Adrenal gland (tissue), 5 donors: Measurements from ENCODE around the gene BLCAP.

Source experiments
- POLR2A ChIP-seq, 2 donors: fragments of 450-650 bp; IDR thresholded peaks; one replicate each; pipeline ENCODE4 v1.6.1; 2017; ENCODE audit warnings: antibody characterized with exemption in 2 of 2, mild to moderate bottlenecking in 2 of 2, moderate library complexity in 1 of 2
- TF ChIP-seq, protein P1 (sequence below), 6 experiments: fragments of 450-650 bp in 4 of 6; fragments of 200-600 bp in 2 of 6; sonication (generic) in 1 of 6; IDR thresholded peaks; 1 replicate in 5 of 6; 2 replicates in 1 of 6; pipeline versions ENCODE4 v1.5.1 to v1.8.0; 2016 to 2021; ENCODE audit warnings: antibody characterized with exemption in 6 of 6, mild to moderate bottlenecking in 2 of 6, moderate library complexity in 1 of 6
- donor health status: DM: no; HTN: no; CAD: no.

DNA sequence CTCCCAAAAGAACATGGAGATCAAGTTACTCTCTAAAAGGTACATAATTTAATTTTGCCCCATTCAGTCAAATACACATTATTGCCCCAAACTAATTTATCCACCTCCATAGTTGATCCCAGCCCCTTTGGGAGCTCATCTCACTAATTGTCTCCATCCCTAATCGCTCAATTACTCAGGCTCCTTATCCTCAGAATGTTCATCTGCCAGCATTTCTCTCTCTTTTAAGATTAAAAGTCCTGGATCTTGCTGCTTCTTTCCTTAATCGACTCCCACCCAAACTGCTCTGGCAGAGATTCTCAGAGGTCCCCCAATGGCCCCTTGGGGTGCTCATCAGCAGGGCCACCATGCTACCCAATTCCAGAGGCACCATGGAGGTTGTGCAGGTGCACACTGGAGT, 25.0 kb downstream of the BLCAP start:
- TF ChIP-seq, protein P1, sequence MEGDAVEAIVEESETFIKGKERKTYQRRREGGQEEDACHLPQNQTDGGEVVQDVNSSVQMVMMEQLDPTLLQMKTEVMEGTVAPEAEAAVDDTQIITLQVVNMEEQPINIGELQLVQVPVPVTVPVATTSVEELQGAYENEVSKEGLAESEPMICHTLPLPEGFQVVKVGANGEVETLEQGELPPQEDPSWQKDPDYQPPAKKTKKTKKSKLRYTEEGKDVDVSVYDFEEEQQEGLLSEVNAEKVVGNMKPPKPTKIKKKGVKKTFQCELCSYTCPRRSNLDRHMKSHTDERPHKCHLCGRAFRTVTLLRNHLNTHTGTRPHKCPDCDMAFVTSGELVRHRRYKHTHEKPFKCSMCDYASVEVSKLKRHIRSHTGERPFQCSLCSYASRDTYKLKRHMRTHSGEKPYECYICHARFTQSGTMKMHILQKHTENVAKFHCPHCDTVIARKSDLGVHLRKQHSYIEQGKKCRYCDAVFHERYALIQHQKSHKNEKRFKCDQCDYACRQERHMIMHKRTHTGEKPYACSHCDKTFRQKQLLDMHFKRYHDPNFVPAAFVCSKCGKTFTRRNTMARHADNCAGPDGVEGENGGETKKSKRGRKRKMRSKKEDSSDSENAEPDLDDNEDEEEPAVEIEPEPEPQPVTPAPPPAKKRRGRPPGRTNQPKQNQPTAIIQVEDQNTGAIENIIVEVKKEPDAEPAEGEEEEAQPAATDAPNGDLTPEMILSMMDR (IDR thresholded peaks at IDR 0.05) = no peak
- TF ChIP-seq POLR2A (IDR thresholded peaks at IDR 0.05) = no peak
